HL-60/S4 treated with phorbol 12-myristate 13-acetate at 8.2 ng/mL for 4 days and 3 days (cell line): ENCODE data around the gene INTS7.
"Not testable (repeated sequence)": the region's sequence is repeated elsewhere in the genome, so short reads cannot be mapped to it uniquely, and the experiment has no call there.

Experiments
- in situ Hi-C: fragments of 300-500 bp; cut with MboI; formaldehyde crosslinking; loops from 2 replicates; pipeline ENCODE4 v1.15.0; 2022; ENCODE audit warnings: low sequenced_read_pairs

The INTS7 gene

DNA sequence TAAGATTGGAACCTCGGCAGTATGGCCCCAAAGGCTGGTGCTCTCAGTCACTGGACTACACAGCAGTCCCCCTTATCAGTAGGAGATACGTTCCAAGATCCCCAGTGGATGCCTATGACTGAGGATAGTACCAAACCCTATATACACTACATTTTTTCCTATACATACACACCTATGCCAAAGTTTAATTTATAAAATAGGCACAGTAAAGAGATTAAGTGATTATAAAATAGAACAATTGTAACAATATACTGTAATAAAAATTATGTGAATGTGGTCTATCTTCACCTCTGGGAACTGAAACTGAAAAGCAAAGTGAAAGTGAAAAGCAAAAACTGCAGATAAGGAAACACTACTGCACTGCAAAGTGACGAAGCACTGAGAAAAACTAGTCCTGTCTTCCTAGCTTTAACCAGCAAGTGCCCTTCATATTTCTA lies 96.8 kb downstream of the INTS7 start:
- in situ Hi-C loops, result no loop called here

GRCh38 chr1:211937422-211937821 lies 97.9 kb downstream of the INTS7 start:
- in situ Hi-C loops, result not testable (repeated sequence)

GRCh38 chr1:211935448-211935970 lies 99.8 kb downstream of the INTS7 start:
- in situ Hi-C loops, result no loop called here

- in situ Hi-C loops, result no loop called here
Measured at GRCh38 chr1:211933946-211934714, 101.2 kb downstream of the INTS7 start.

DNA sequence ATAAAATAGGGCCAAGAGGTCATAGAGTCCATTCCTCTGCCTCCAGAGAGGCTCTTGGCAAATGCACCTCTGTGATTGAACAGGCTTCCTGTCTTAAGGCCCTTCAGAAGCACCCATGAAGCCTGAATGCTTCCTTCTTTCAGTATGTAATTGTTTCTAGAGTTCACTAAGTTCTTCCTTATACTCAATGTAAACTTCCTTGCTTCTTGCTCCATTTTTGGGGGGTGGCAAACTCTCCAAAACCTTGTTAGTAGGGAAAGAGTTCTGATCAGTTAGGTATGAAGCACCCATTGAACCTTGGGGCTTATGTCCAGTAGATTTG lies 102.5 kb downstream of the INTS7 start:
- in situ Hi-C loops, result no loop called here

GRCh38 chr1:211932231-211932932 lies 103.0 kb downstream of the INTS7 start:
- in situ Hi-C loops, result no loop called here

DNA sequence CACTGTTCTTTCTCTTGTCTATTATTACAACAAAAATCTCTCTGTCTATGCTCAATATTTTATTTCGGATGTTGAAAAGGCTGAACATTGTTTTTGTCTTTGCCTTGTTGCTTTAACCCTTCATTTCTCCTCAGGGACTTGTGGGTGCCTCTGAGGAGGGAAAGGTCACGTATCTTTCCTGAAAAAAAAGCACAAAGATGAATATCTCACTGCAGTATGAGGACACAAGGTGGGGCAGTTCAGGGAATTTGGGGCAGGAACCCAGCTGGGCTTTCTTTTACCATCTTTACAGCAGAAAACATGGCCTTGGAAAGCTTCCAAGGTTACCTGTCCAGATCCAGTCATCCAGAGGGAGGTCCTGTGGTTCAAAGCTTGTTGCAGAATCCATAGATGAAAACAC lies 105.7 kb downstream of the INTS7 start:
- in situ Hi-C loops, result no loop called here

GRCh38 chr1:211928993-211929637 lies 106.2 kb downstream of the INTS7 start:
- in situ Hi-C loops, result no loop called here

DNA sequence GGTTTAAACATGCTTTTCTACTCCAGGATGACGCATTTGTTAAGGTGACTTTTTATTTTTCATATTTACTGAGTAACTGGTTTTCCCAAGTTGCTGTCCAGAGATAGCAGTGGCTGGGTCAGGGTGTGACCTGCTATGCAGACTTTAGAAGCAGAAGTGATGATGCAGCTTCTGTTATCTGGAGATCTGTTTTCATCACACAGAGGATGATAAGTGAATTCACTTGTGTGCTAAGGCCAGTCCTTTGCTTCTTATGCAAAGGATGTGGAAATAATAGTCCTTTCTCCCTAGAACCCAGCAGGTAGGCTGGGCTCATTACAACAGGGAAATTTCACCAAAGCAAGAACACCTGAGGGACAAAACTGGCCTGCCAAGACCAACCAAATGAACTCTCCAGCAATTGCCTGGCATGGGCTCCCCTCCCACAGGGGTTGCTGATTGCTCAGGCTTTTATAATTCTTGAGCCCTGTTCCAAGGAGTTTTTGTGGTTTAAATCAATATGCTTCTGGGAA lies 107.0 kb downstream of the INTS7 start:
- in situ Hi-C loops, result no loop called here

GRCh38 chr1:211925016-211925415 lies 110.3 kb downstream of the INTS7 start:
- in situ Hi-C loops, result no loop called here

DNA sequence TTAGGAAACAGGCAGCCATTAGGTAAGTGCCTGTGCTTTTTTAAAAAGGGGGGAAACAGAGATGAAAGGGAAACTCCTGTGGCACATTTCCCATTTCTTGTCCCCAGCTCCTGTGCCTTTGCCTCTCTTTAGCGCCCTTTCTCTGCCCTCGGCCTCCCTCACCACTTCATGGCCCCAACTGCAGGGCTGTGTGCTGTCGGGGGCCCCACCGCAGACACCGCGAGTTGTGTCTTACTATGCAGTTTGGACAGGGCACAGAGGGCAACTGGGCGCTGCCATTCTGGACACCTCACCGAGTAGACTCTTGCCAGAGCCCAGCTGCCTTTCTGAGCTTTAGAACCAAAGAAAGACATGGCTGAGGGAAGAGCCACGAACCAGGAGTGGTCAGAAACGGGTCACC lies 111.1 kb downstream of the INTS7 start:
- in situ Hi-C loops, result no loop called here

- in situ Hi-C loops, result no loop called here
Measured at GRCh38 chr1:211923095-211923494, 112.3 kb downstream of the INTS7 start.

DNA sequence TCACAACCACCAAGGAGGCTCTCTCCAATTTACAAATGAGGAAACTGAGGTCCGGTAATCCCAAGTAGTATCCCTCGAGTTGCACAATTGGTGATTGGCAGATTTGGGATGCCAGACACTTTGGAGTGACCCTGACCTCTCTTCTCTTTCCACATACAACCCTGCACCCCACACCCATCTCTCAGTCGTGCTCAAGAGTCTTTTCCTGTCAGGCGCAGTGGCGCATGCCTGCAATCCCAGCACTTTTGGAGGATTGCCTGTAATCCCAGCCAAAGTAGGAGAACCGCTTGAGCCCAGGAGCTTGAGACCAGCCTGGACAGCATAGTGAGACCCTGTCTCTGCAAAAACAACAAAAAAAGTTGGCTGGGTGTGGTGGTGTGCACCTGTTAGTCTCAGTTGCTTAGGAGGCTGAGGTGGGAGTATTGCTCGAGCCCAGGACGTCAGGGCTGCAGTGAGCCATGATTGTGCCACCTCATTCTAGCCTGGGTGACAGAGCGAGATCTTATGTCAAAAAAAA lies 113.7 kb downstream of the INTS7 start:
- in situ Hi-C loops, result no loop called here

DNA sequence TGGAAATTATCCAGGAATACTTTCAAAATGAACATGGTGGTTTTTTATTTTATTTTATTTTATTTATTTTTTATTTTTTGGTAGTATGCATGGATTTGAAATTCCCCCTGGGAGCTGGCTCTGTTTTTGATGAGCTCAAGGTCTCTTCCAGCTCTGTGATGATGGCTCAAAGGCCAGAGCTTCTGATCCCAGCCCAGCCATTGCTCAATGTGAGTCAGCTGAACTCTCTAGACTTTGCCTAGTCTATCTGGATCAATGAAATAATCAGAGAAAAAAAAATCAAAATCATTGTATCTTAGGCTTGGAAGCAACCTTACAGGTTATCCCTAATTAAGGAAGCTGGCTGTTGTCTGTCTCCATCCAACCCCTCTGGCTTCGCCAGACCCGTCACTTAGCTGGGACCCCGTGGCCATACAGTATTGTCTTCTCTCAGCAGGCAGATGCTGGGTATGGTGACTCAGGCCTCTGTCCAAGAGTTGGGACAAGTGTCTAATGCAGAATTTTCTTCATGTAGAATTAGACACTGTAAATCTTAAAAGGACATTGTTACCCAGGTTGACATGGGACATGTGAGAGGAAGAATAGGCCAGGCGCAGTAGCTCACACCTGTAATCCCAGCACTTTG lies 114.6 kb downstream of the INTS7 start:
- in situ Hi-C loops, result no loop called here

DNA sequence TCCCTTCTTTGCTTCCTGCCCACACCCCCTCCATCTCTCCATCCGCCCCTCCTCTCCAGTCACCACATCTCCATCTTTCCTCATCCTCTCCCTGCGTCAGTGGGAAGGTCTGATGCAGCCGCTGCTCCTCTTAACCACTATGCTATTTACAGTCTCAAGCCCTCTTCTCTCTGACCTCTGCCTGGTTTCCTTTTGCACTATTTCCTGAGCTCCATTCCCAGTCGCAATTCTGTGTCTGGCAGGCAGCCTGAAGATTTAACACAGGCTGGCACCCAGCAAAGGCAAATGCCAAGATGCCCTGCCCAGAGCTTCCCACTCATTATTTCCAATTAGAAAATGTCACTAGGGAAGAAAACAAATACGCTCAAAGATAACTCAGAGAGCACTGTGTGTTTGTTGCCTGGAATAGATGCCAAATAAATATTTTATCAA lies 115.2 kb downstream of the INTS7 start:
- in situ Hi-C loops, result no loop called here

- in situ Hi-C loops, result no loop called here
Measured at GRCh38 chr1:211918843-211919414, 116.4 kb downstream of the INTS7 start.

DNA sequence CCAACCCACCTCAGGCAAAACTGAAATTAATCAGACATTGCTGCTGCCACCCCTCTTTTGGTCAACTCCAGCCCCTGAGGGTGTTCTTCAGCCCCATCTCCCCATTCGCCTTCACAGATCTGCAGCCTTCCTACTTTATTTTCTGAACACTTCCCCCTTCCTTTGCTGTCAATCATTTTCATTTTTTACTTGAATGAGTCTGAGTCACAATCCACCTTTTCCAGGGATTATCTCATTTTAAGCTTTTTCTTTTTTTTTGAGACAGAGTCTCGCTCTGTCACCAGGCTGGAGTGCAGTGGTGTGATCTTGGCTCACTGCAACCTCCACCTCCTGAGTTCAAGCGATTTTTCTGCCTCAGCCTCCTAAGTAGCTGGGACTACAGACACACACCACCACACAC lies 118.9 kb downstream of the INTS7 start:
- in situ Hi-C loops, result not testable (repeated sequence)

DNA sequence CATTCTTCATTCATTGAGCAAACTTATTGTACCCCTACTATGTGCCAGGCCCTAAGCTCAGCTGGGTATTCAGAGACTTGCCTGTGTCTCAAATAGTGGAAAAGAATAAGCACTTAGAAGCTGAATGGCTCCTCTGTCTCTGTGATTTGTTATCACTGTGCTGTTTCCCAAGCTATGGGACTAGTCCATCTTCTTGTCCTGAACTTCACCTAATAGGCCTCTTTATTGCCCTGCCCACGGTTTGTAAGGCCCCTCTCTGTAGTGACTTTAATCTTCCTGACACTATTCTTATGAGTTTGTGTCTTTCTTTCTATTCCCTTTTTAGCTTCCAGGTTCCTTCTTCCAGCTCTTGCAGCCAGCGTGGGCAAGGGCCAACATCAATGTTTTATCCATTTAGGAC lies 119.4 kb downstream of the INTS7 start:
- in situ Hi-C loops, result no loop called here

- in situ Hi-C loops, result no loop called here
Measured at GRCh38 chr1:211912844-211913432, 122.4 kb downstream of the INTS7 start.

DNA sequence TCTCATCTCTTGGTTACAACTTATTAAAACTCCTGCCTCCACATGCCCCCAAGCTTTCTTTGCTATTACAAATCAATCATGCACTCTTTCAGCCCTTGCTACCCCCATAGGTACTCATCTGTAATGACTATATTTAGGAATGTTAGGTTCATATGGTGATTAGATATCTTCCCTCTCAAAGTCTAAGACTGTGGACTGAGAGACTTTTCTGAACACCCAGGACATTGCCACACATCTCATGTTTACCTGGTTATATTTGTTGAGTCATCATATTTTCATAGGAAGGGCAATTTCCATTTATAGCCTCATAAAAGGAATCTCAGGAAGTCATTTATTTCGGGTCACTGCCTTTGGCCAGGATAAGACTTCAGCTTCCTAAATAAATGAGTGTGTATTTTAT lies 123.3 kb downstream of the INTS7 start:
- in situ Hi-C loops, result no loop called here
